ENCODE data around the gene MBOAT7.
"Not testable (repeated sequence)": the region's sequence is repeated elsewhere in the genome, so short reads cannot be mapped to it uniquely, and the experiment has no call there.

Gene MBOAT7

GRCh38 chr19:54189145-54189734 lies at the start of gene MBOAT7:
Gene MBOAT7 (minus strand): TSS chr19:54189580. CDS start chr19:54188508, 1,072 bp downstream.
- DNase-seq = peak in 3 of 56 donors; percentile 52 to 71 (median 68)

GRCh38 chr19:54233941-54234340 lies 44.6 kb upstream of the MBOAT7 start:
- DNase-seq = no peak

- peak in 52 of 56 donors; percentile 28 to 92 (median 71) for DNase-seq
Measured at GRCh38 chr19:54231077-54231931, 41.9 kb upstream of the MBOAT7 start.

- no peak for DNase-seq
Measured at GRCh38 chr19:54230031-54230430, 40.7 kb upstream of the MBOAT7 start.

GRCh38 chr19:54229146-54229545 lies 39.8 kb upstream of the MBOAT7 start:
- no peak for DNase-seq

GRCh38 chr19:54224619-54225018 lies 35.2 kb upstream of the MBOAT7 start:
- DNase-seq = not testable (repeated sequence)

GRCh38 chr19:54223937-54224281 lies 34.5 kb upstream of the MBOAT7 start:
- not testable (repeated sequence) for DNase-seq

- not testable (repeated sequence) for DNase-seq
Measured at GRCh38 chr19:54223277-54223936, 34.0 kb upstream of the MBOAT7 start.

GRCh38 chr19:54222474-54223276 lies 33.3 kb upstream of the MBOAT7 start, which contains the start of gene LILRB3:
Gene LILRB3 (minus strand): TSS chr19:54223007. CDS start chr19:54222976, 31 bp downstream.
- not testable (repeated sequence) for DNase-seq

- DNase-seq = not testable (repeated sequence)
Measured at GRCh38 chr19:54221947-54222346, 32.6 kb upstream of the MBOAT7 start.

GRCh38 chr19:54219702-54220101 lies 30.3 kb upstream of the MBOAT7 start:
- not testable (repeated sequence) for DNase-seq

GRCh38 chr19:54218960-54219661 lies 29.7 kb upstream of the MBOAT7 start:
- DNase-seq = no peak

- DNase-seq = no peak
Measured at GRCh38 chr19:54218259-54218658, 28.9 kb upstream of the MBOAT7 start.

GRCh38 chr19:54217517-54218247 lies 28.3 kb upstream of the MBOAT7 start:
- DNase-seq = not testable (repeated sequence)

- DNase-seq = no peak
Measured at GRCh38 chr19:54216869-54217268, 27.5 kb upstream of the MBOAT7 start.

GRCh38 chr19:54214734-54215133 lies 25.4 kb upstream of the MBOAT7 start:
- not testable (repeated sequence) for DNase-seq

- not testable (repeated sequence) for DNase-seq
Measured at GRCh38 chr19:54214217-54214616, 24.8 kb upstream of the MBOAT7 start.

- no peak for DNase-seq
Measured at GRCh38 chr19:54211235-54211634, 21.9 kb upstream of the MBOAT7 start.

GRCh38 chr19:54209811-54210494 lies 20.6 kb upstream of the MBOAT7 start:
- DNase-seq = peak in 45 of 56 donors; percentile 9 to 81 (median 60)

Measured in nucleus accumbens (tissue), 56 donors.